HG03432 (cell line): ENCODE measurements around the gene CD74.
A peak's percentile ranks its signal among the peaks of the same experiment; 100 is the strongest.

Source experiments
- ATAC-seq: cut with Tn5 transposase; IDR thresholded peaks from one replicate; pipeline ENCODE4 v1.9.1; 2021; ENCODE audit warnings: mild to moderate bottlenecking, moderate library complexity; ENCODE audit not compliant: unreplicated experiment

The CD74 gene

GRCh38 chr5:150410524-150411244 lies 2.0 kb downstream of the CD74 start:
- no peak for ATAC-seq

GRCh38 chr5:150409638-150410523 lies 2.8 kb downstream of the CD74 start:
- ATAC-seq = peak; percentile 27

- no peak for ATAC-seq
These were observed 4.3 kb downstream of the CD74 start for GRCh38 chr5:150408231-150408943.

- no peak for ATAC-seq
These were observed 5.5 kb downstream of the CD74 start for GRCh38 chr5:150407096-150407720.

GRCh38 chr5:150406723-150407095 lies 6.0 kb downstream of the CD74 start:
- ATAC-seq = no peak

GRCh38 chr5:150406103-150406722 lies 6.5 kb downstream of the CD74 start:
- ATAC-seq = no peak

- no peak for ATAC-seq
These were observed 7.5 kb downstream of the CD74 start for GRCh38 chr5:150404941-150405816.

GRCh38 chr5:150404535-150404934 lies 8.2 kb downstream of the CD74 start:
- no peak for ATAC-seq

- no peak for ATAC-seq
These were observed 8.6 kb downstream of the CD74 start for GRCh38 chr5:150404121-150404520.

GRCh38 chr5:150402901-150403342 lies 9.8 kb downstream of the CD74 start:
- ATAC-seq = no peak

- ATAC-seq = no peak
These were observed 10.4 kb downstream of the CD74 start for GRCh38 chr5:150402229-150402773.

- no peak for ATAC-seq
These were observed 11.1 kb downstream of the CD74 start for GRCh38 chr5:150401376-150402228.

GRCh38 chr5:150401076-150401375 lies 11.7 kb downstream of the CD74 start:
- ATAC-seq = no peak

- ATAC-seq = no peak
These were observed 12.2 kb downstream of the CD74 start for GRCh38 chr5:150400316-150401075.

GRCh38 chr5:150399524-150400211 lies 13.0 kb downstream of the CD74 start:
- peak; percentile 20 for ATAC-seq

- ATAC-seq = peak; percentile 63
These were observed 13.8 kb downstream of the CD74 start for GRCh38 chr5:150398722-150399523.
